K562 (cell line): ENCODE data around the gene SEC22A. TPM values are rescaled to one million over a fixed set of nuclear protein-coding genes. Genes with fewer than 3 reads are reported as not detected.

Experiments used
- ATAC-seq: fragments of 200-7000 bp; cut with Tn5 transposase; 3 replicates; pipeline ENCODE4 v1.9.1; 2020; ENCODE audit warnings: moderate library complexity
- BruUV-seq: library from RNA; stranded (reverse); fragments of 400-500 nt; replicated peaks from 2 replicates; lab custom pipeline; 2021; lab: Mats Ljungman, UMichigan
- CTCF ChIA-PET: fragments of 300-600 bp; formaldehyde crosslinking; extraction: SDS; loops from one replicate; lab custom pipeline; 2021; ENCODE audit warnings: low intra/inter-chr PET ratio; lab: Yijun Ruan, JAX
- POLR2A ChIA-PET: fragments of 300-600, 350-650 bp; sonication (Branson Sonifier 250); formaldehyde crosslinking; extraction: SDS; loops from one replicate; lab custom pipeline; 2021; ENCODE audit warnings: antibody characterized with exemption, inconsistent platforms; lab: Yijun Ruan, JAX
- DNase-seq, 4 experiments: peaks; one replicate each; pipeline versions ENCODE4 v3.0.0 to v3.0.0-alpha.2; 2011 to 2018; ENCODE audit warnings: low spot score in 3 of 4, mixed read lengths in 3 of 4; ENCODE audit errors: extremely low read depth in 1 of 4
- FAIRE-seq: peaks from 2 replicates; lab custom pipeline; 2011; peaks lifted over from hg19 to GRCh38; lab: Jason Lieb, UNC
- H2AFZ ChIP-seq: 2 replicates; pipeline ENCODE4 v1.6.0; 2011; ENCODE audit warnings: low read depth, low read length, control low read depth, inconsistent platforms
- H3K27ac ChIP-seq: fragments of 200-600 bp; 3 replicates; pipeline ENCODE4 v1.8.0; 2011; ENCODE audit warnings: low read depth, mild to moderate bottlenecking, control low read depth, inconsistent platforms, low read length, moderate library complexity, mixed read lengths; ENCODE audit errors: extremely low read depth
- H3K27me3 ChIP-seq, 2 experiments: fragments of 300-600 bp in 1 of 2; 2 replicates in 1 of 2; 3 replicates in 1 of 2; pipeline versions ENCODE4 v1.6.0 to v1.8.0; 2011; ENCODE audit warnings: inconsistent platforms in 2 of 2, low read length in 2 of 2, mild to moderate bottlenecking in 1 of 2, mixed read lengths in 1 of 2, moderate library complexity in 1 of 2; ENCODE audit not compliant: control insufficient read depth in 2 of 2, insufficient read depth in 2 of 2
- H3K36me3 ChIP-seq: fragments of 300-600 bp; 3 replicates; pipeline ENCODE4 v1.8.0; 2011; ENCODE audit warnings: mild to moderate bottlenecking, low read length, inconsistent platforms; ENCODE audit not compliant: control insufficient read depth, insufficient read depth
- H3K4me1 ChIP-seq, 2 experiments: fragments of 200-600 bp in 1 of 2; replicated peaks in 1 of 2; 2 replicates in 1 of 2; 3 replicates in 1 of 2; pipeline versions ENCODE4 v1.5.1 to v1.8.0; 2011; ENCODE audit warnings: inconsistent platforms in 2 of 2, low read length in 2 of 2, mild to moderate bottlenecking in 1 of 2, mixed read lengths in 1 of 2, moderate library complexity in 1 of 2; ENCODE audit not compliant: control insufficient read depth in 2 of 2, insufficient read depth in 2 of 2
- H3K4me2 ChIP-seq: 2 replicates; pipeline ENCODE4 v1.6.1; 2011; ENCODE audit warnings: low read length, control low read depth, inconsistent platforms, mixed read lengths; ENCODE audit not compliant: insufficient read depth
- H3K4me3 ChIP-seq: fragments of 200-600 bp; sonication (generic), shearing (Covaris generic); 2 replicates; pipeline ENCODE4 v1.5.1; 2016; ENCODE audit warnings: control low read depth, inconsistent platforms
- H3K79me2 ChIP-seq: fragments of 200-600 bp; 3 replicates; pipeline ENCODE4 v1.8.0; 2011; ENCODE audit warnings: low read length, inconsistent platforms; ENCODE audit not compliant: control insufficient read depth, insufficient read depth
- H3K9ac ChIP-seq, 2 experiments: 2 replicates each; pipeline versions ENCODE4 v1.6.0 to v1.6.1; 2011; ENCODE audit warnings: low read depth in 2 of 2, low read length in 2 of 2, control low read depth in 1 of 2, inconsistent platforms in 1 of 2, mild to moderate bottlenecking in 1 of 2, mixed read lengths in 1 of 2; ENCODE audit not compliant: insufficient read depth in 1 of 2
- H3K9me1 ChIP-seq: one replicate; pipeline ENCODE4 v1.6.0; 2011; ENCODE audit warnings: inconsistent platforms, mild to moderate bottlenecking, low read length, moderate library complexity; ENCODE audit not compliant: control insufficient read depth, insufficient read depth
- H3K9me3 ChIP-seq: replicated peaks from 2 replicates; pipeline ENCODE4 v1.5.1; 2011; ENCODE audit warnings: low read depth, low read length, inconsistent platforms; ENCODE audit not compliant: control insufficient read depth, insufficient read depth
- H4K20me1 ChIP-seq: replicated peaks from 2 replicates; pipeline ENCODE4 v1.6.1; 2011; ENCODE audit warnings: low read length, inconsistent platforms, mixed read lengths; ENCODE audit not compliant: control insufficient read depth, insufficient read depth
- ATF4 ChIP-seq: fragments of 450-650 bp; formaldehyde crosslinking; IDR thresholded peaks from 2 replicates; pipeline ENCODE4 v1.4.0; 2022; ENCODE audit warnings: mild to moderate bottlenecking, moderate library complexity
- BMI1 ChIP-seq: fragments of 150-350 bp; IDR thresholded peaks from 2 replicates; pipeline ENCODE4 v1.6.1; 2014; ENCODE audit warnings: low read length
- C11orf30 ChIP-seq: fragments of 450-650 bp; IDR thresholded peaks from 2 replicates; pipeline ENCODE4 v1.6.1; 2016; ENCODE audit warnings: low read depth, mild to moderate bottlenecking
- CREBBP ChIP-seq: IDR thresholded peaks from one replicate; pipeline ENCODE4 v1.6.1; 2012; ENCODE audit warnings: low read depth, mild to moderate bottlenecking, control low read depth, inconsistent platforms, low read length
- E2F5 ChIP-seq: sonication (generic); formaldehyde crosslinking; IDR thresholded peaks from 2 replicates; pipeline ENCODE4 v1.8.0; 2022; ENCODE audit warnings: mild to moderate bottlenecking, missing genetic modification reagents
- EWSR1 ChIP-seq: fragments of 450-650 bp; IDR thresholded peaks from 2 replicates; pipeline ENCODE4 v1.6.1; 2018; ENCODE audit warnings: borderline replicate concordance, mild to moderate bottlenecking, low read depth, moderate library complexity; ENCODE audit not compliant: partially characterized antibody
- KDM4B ChIP-seq, 2 experiments: fragments of 450-650 bp in 1 of 2; sonication (generic) in 1 of 2; IDR thresholded peaks; 2 replicates each; pipeline ENCODE4 v1.6.1; 2016 to 2017; ENCODE audit warnings: borderline replicate concordance in 2 of 2, antibody characterized with exemption in 1 of 2, low read depth in 1 of 2, mild to moderate bottlenecking in 1 of 2
- NFE2 ChIP-seq: IDR thresholded peaks from 2 replicates; pipeline ENCODE4 v1.6.1; 2014; ENCODE audit warnings: antibody characterized with exemption, low read depth
- SMARCA4 ChIP-seq: fragments of 450-650 bp; IDR thresholded peaks from 2 replicates; pipeline ENCODE4 v1.6.1; 2016
- SREBF1 ChIP-seq: fragments of 150-350 bp; IDR thresholded peaks from 2 replicates; pipeline ENCODE4 v1.6.1; 2014; ENCODE audit warnings: antibody characterized with exemption, low read depth, low read length, borderline replicate concordance
- ZBTB12 ChIP-seq: fragments of 250-450 bp; sonication (Bioruptor Pico); IDR thresholded peaks from 2 replicates; pipeline ENCODE4 v1.4.0; 2020
- ZNF133 ChIP-seq: fragments of 250-450 bp; sonication (Bioruptor Pico); IDR thresholded peaks from 2 replicates; pipeline ENCODE4 v1.4.0; 2020; ENCODE audit warnings: mild to moderate bottlenecking
- ZNF277 ChIP-seq: fragments of 250-450 bp; sonication (Bioruptor Pico); IDR thresholded peaks from 2 replicates; pipeline ENCODE4 v1.8.0; 2022; ENCODE audit warnings: inconsistent platforms, mild to moderate bottlenecking, moderate library complexity, borderline replicate concordance
- ZNF316 ChIP-seq: fragments of 450-650 bp; IDR thresholded peaks from 2 replicates; pipeline ENCODE4 v1.6.1; 2016
- ZNF395 ChIP-seq: fragments of 200-800 bp; sonication (Bioruptor generic); IDR thresholded peaks from 2 replicates; pipeline ENCODE4 v1.6.1; 2017; ENCODE audit warnings: missing genetic modification characterization, missing compliant biosample characterization
- ZNF561 ChIP-seq: fragments of 450-650 bp; formaldehyde crosslinking; conservative IDR thresholded peaks from 2 replicates; pipeline ENCODE4 v1.4.0; 2020; ENCODE audit warnings: mild to moderate bottlenecking, moderate library complexity
- WGBS: fragments of 100-300 bp; shearing (Covaris generic); methylation state at CpG from one replicate; pipeline ENCODE4 v1.1.6; 2016; ENCODE audit warnings: low coverage, mixed read lengths; ENCODE audit not compliant: insufficient coverage; ENCODE audit errors: missing lambda C conversion rate; 5-methylcytosine and 5-hydroxymethylcytosine counted together
- in situ Hi-C: fragments of 300-500 bp; cut with MboI; formaldehyde crosslinking; loops from 4 replicates; pipeline ENCODE4 v1.15.0; 2018; ENCODE audit warnings: inconsistent platforms, mixed read lengths
- intact Hi-C: fragments of 100-400 bp; cut with micrococcal nuclease; formaldehyde crosslinking; loops from 2 replicates; pipeline ENCODE4 v1.14.2; 2022
- polyA plus RNA-seq, 8 experiments: library from polyadenylated mRNA; depleted of rRNA in 4 of 8; stranded (reverse) in 5 of 8; unstranded in 3 of 8; fragments of >200 nt; fragmentation: Nextera tagmentation in 2 of 8; fragmentation: Illumina TruSeq in 1 of 8; extraction: Ambion mirVana in 2 of 8; extraction: Trizol in 1 of 8; gene quantifications; 2 replicates each; pipeline versions ENCODE4 v1.2.1 to v1.2.3, GENCODE V29; 2011 to 2014; ENCODE audit warnings: inconsistent platforms in 1 of 8, missing spikeins in 1 of 8
- total RNA-seq, 7 experiments: library from RNA; depleted of rRNA in 6 of 7; stranded (reverse); fragments of >200 nt in 6 of 7; fragmentation: Illumina TruSeq in 2 of 7; extraction: Trizol in 2 of 7; gene quantifications; 2 replicates each; pipeline versions ENCODE4 v1.2.1 to v1.2.3, GENCODE V29; 2011 to 2021; ENCODE audit warnings: low replicate concordance in 1 of 7
- TF ChIP-seq, protein P1 (sequence below): fragments of 450-650 bp; formaldehyde crosslinking; IDR thresholded peaks from 2 replicates; pipeline ENCODE4 v1.4.0; 2020; ENCODE audit warnings: mild to moderate bottlenecking, moderate library complexity

SEC22A gene
- total and polyA plus RNA-seq, 9 of the 15 experiments (the other 6 are each of a cell fraction or from before 2014, with no cell fraction given): 7.9 to 44.5 (median 20.5) TPM

DNA sequence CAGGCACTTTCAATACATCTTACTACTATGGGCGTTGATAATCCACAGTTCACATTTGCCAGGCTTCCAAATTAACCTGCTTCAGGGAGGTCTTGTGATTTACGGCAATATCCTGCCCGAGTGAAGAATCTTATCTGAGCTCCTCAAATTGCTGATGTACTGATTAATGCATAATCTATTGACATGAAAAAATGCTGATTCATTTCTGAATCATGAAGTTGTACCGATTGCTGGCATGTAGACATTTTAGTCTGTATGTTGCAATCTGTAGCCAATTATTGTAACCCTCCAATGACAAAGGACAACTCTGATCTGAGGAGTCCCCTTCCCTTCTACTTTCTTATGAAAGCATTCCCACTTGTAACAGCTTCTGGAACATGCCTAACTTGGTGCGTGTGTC lies 97.2 kb downstream of the SEC22A start:
- no peak overlapping the region for H2AFZ ChIP-seq
- no peak overlapping the region for H3K4me3 ChIP-seq
- CTCF ChIA-PET: no interaction called here
- no peaks in the 10 kb centered on the region for H3K79me2 ChIP-seq
- intact Hi-C loops: no loop called here
- no peaks in the 10 kb centered on the region for H3K9me3 ChIP-seq
- H4K20me1 ChIP-seq: no peaks in the 10 kb centered on the region
- FAIRE-seq (no peak), DNase-seq (no peak), ATAC-seq (no peak)
- no peak overlapping the region for H3K9ac ChIP-seq
- no peaks in the 10 kb centered on the region; a peak in 1 of 5 replicates for H3K4me1 ChIP-seq
- H3K9me1 ChIP-seq: no peaks in the 10 kb centered on the region
- POLR2A ChIA-PET: no interaction called here
- H3K4me2 ChIP-seq: no peak overlapping the region
- no TSS peak for BruUV-seq
- H3K36me3 ChIP-seq: no peaks in the 10 kb centered on the region
- in situ Hi-C loops: no loop called here
- H3K27me3 ChIP-seq: peaks cover 2 to 51% of the 10 kb centered on the region in 2 experiments; a peak in 3 of 5 replicates
- no peak overlapping the region for H3K27ac ChIP-seq
- WGBS: 3% methylated on average over 5 of the region's 5 CpGs
- TF ChIP-seq NFE2 (peak; percentile 72), ZBTB12 (no peak), BMI1 (no peak), ZNF395 (CRISPR knock-in tag) (no peak), CREBBP (no peak), ZNF316 (peak; percentile 88), E2F5 (CRISPR knock-in tag) (no peak), KDM4B (IDR thresholded peaks at IDR 0.05; ENCODE audit: borderline replicate concordance in 2 of 2, low read depth in 1 of 2) (no peak), ATF4 (CRISPR knock-in tag) (peak; percentile 36; the same call in 1 of the 2 replicates), ZNF277 (CRISPR knock-in tag) (no peak), EWSR1 (no peak), C11orf30 (peak; percentile 84), ZNF561 (no peak), ZNF133 (CRISPR knock-in tag) (no peak), SREBF1 (no peak), SMARCA4 (no peak)
- TF ChIP-seq, protein P1, sequence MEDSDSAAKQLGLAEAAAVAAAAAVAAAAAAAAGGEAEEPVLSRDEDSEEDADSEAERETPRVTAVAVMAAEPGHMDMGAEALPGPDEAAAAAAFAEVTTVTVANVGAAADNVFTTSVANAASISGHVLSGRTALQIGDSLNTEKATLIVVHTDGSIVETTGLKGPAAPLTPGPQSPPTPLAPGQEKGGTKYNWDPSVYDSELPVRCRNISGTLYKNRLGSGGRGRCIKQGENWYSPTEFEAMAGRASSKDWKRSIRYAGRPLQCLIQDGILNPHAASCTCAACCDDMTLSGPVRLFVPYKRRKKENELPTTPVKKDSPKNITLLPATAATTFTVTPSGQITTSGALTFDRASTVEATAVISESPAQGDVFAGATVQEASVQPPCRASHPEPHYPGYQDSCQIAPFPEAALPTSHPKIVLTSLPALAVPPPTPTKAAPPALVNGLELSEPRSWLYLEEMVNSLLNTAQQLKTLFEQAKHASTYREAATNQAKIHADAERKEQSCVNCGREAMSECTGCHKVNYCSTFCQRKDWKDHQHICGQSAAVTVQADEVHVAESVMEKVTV (CRISPR knock-in tag): no peak
